Right renal cortex interstitium (tissue), 3 donors: ENCODE data around the gene C14orf180. TPM values are rescaled to one million over a fixed set of nuclear protein-coding genes. Genes with fewer than 3 reads are reported as not detected.

Source experiments
- DNase-seq, 3 donors: peaks; one replicate each; pipeline ENCODE4 v3.0.0-alpha.2; 2013; ENCODE audit warnings: low read depth in 3 of 3, low spot score in 2 of 3
- polyA plus RNA-seq, 3 donors: library from polyadenylated mRNA; unstranded; fragments of 120-200 nt; gene quantifications; one replicate each; pipeline ENCODE4 v1.2.1, GENCODE V29; 2013; ENCODE audit not compliant: insufficient read length in 3 of 3

The C14orf180 gene
- polyA plus RNA-seq, 3 donors = 0.07 to 0.11 TPM; not detected in 1

GRCh38 chr14:104560586-104560945 lies 19.0 kb upstream of the C14orf180 start:
- no peak for DNase-seq

GRCh38 chr14:104561124-104561557 lies 18.4 kb upstream of the C14orf180 start:
- no peak for DNase-seq

GRCh38 chr14:104561632-104562495 lies 17.7 kb upstream of the C14orf180 start:
- DNase-seq = no peak

- no peak for DNase-seq
Observed at GRCh38 chr14:104562606-104563005, 17.0 kb upstream of the C14orf180 start.

- DNase-seq = no peak
Observed at GRCh38 chr14:104563191-104563741, 16.3 kb upstream of the C14orf180 start.

- DNase-seq = peak in 1 of 3 donors; percentile 32
Observed at GRCh38 chr14:104563742-104564615, 15.6 kb upstream of the C14orf180 start.

GRCh38 chr14:104564744-104565679 lies 14.6 kb upstream of the C14orf180 start:
- DNase-seq = no peak

- DNase-seq = no peak
Observed at GRCh38 chr14:104567141-104567956, 12.2 kb upstream of the C14orf180 start.

- no peak for DNase-seq
Observed at GRCh38 chr14:104567957-104568225, 11.7 kb upstream of the C14orf180 start.

- no peak for DNase-seq
Observed at GRCh38 chr14:104568620-104569019, 10.9 kb upstream of the C14orf180 start.

GRCh38 chr14:104569435-104569834 lies 10.1 kb upstream of the C14orf180 start:
- no peak for DNase-seq

- no peak for DNase-seq
Observed at GRCh38 chr14:104571246-104571645, 8.3 kb upstream of the C14orf180 start.

GRCh38 chr14:104572024-104572626 lies 7.4 kb upstream of the C14orf180 start:
- no peak for DNase-seq

- no peak for DNase-seq
Observed at GRCh38 chr14:104572668-104573067, 6.9 kb upstream of the C14orf180 start.

- DNase-seq = no peak
Observed at GRCh38 chr14:104573930-104574329, 5.6 kb upstream of the C14orf180 start.

GRCh38 chr14:104574536-104574935 lies 5.0 kb upstream of the C14orf180 start:
- DNase-seq = no peak

GRCh38 chr14:104574978-104575583 lies 4.5 kb upstream of the C14orf180 start:
- DNase-seq = no peak

- DNase-seq = no peak
Observed at GRCh38 chr14:104576232-104576969, 3.2 kb upstream of the C14orf180 start.
